ENCODE measurements around the gene HBG2. TPM values are rescaled to one million over a fixed set of nuclear protein-coding genes. Genes with fewer than 3 reads are reported as not detected.

Gene HBG2
- total and polyA plus RNA-seq, 9 of the 15 experiments (the other 6 are each of a cell fraction or from before 2014, with no cell fraction given), result 1,626 to 58,619 (median 10,515) TPM

DNA sequence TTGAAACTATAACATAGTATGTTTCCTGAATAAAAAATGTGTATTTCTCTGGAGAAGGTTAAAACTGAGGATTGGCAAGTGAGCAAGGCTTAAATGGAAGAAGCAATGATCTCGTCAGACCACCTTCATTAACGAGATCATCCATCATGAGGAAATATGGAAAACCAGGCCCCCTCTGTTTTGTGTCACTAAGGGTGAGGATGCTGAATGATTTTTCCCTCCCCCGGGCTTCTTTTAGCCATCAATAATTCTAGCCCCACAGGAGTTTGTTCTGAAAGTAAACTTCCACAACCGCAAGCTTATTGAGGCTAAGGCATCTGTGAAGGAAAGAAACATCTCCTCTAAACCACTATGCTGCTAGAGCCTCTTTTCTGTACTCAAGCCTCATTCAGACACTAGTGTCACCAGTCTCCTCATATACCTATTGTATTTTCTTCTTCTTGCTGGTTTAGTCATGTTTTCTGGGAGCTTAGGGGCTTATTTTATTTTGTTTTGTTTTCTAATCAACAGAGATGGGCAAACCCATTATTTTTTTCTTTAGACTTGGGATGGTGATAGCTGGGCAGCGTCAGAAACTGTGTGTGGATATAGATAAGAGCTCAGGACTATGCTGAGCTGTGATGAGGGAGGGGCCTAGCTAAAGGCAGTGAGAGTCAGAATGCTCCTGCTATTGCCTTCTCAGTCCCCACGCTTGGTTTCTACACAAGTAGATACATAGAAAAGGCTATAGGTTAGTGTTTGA lies 21.0 kb upstream of the HBG2 start (continued):
- TF ChIP-seq GMEB1 (CRISPR knock-in tag; IDR thresholded peaks at IDR 0.05), result no peak
- TF ChIP-seq GATA2 (CRISPR knock-in tag; IDR thresholded peaks at IDR 0.05), result peak; percentile 64
- TF ChIP-seq SFPQ (IDR thresholded peaks at IDR 0.05; ENCODE audit: low read depth, low read length), result no peak
- TF ChIP-seq L3MBTL2 (IDR thresholded peaks at IDR 0.05), result 0 out of 2 replicates have a peak, but pooled peaks have one; percentile 18
- no peak for TF ChIP-seq NR4A1 (CRISPR knock-in tag; IDR thresholded peaks at IDR 0.05)
- 0 out of 2 replicates have a peak, but pooled peaks have one; percentile 65 for TF ChIP-seq NR4A1 (tag; IDR thresholded peaks at IDR 0.05)
- TF ChIP-seq, protein P1, sequence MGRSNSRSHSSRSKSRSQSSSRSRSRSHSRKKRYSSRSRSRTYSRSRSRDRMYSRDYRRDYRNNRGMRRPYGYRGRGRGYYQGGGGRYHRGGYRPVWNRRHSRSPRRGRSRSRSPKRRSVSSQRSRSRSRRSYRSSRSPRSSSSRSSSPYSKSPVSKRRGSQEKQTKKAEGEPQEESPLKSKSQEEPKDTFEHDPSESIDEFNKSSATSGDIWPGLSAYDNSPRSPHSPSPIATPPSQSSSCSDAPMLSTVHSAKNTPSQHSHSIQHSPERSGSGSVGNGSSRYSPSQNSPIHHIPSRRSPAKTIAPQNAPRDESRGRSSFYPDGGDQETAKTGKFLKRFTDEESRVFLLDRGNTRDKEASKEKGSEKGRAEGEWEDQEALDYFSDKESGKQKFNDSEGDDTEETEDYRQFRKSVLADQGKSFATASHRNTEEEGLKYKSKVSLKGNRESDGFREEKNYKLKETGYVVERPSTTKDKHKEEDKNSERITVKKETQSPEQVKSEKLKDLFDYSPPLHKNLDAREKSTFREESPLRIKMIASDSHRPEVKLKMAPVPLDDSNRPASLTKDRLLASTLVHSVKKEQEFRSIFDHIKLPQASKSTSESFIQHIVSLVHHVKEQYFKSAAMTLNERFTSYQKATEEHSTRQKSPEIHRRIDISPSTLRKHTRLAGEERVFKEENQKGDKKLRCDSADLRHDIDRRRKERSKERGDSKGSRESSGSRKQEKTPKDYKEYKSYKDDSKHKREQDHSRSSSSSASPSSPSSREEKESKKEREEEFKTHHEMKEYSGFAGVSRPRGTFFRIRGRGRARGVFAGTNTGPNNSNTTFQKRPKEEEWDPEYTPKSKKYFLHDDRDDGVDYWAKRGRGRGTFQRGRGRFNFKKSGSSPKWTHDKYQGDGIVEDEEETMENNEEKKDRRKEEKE (IDR thresholded peaks at IDR 0.05; ENCODE audit: borderline replicate concordance in 1 of 2, control insufficient read depth in 1 of 2, low read depth in 2 of 2, low read length in 1 of 2), result peak in 1 of 2 experiments; percentile 51; a peak in 1 of 4 replicates
- peak; percentile 72; the same call in 1 of the 2 replicates for TF ChIP-seq ZNF197 (CRISPR knock-in tag; IDR thresholded peaks at IDR 0.05; ENCODE audit: low read depth)
- no peak for TF ChIP-seq SNIP1 (IDR thresholded peaks at IDR 0.05; ENCODE audit: low read depth)
- no peak for TF ChIP-seq BDP1 (IDR thresholded peaks at IDR 0.05; ENCODE audit: insufficient read depth, insufficient read length)
- TF ChIP-seq IFI16 (CRISPR knock-in tag; IDR thresholded peaks at IDR 0.05), result 0 out of 2 replicates have a peak, but pooled peaks have one; percentile 44
- TF ChIP-seq PRMT5 (CRISPR knock-in tag; IDR thresholded peaks at IDR 0.05), result no peak
- peak; percentile 92 for TF ChIP-seq CBFA2T3 (IDR thresholded peaks at IDR 0.05)
- peak; percentile 25 for TF ChIP-seq NEUROD1 (IDR thresholded peaks at IDR 0.05; ENCODE audit: borderline replicate concordance, low read depth, low read length, partially characterized antibody)
- no peak for TF ChIP-seq SNRNP70 (optimal IDR thresholded peaks at IDR 0.05; ENCODE audit: low read depth, low read length)
- no peak; the same call in 1 of the 2 replicates for TF ChIP-seq MAFG (tag; conservative IDR thresholded peaks at IDR 0.05)
- no peak for TF ChIP-seq ZNF280A (IDR thresholded peaks at IDR 0.05; ENCODE audit: low read depth, partially characterized antibody)
- TF ChIP-seq BCL6 (CRISPR knock-in tag; IDR thresholded peaks at IDR 0.05), result no peak
